Measurements from ENCODE around the gene EPS8L2.
"Not testable (repeated sequence)": the region's sequence is repeated elsewhere in the genome, so short reads cannot be mapped to it uniquely, and the experiment has no call there.

The EPS8L2 gene

GRCh38 chr11:721247-721740 is 15.3 kb downstream of the EPS8L2 start:
- in situ Hi-C loops (cut with MboI; ENCODE audit: low pct_unique_long_range_greater_than_20kb, low sequenced_read_pairs): no loop called here
- DNase-seq: no peak

- in situ Hi-C loops (cut with MboI; ENCODE audit: low pct_unique_long_range_greater_than_20kb, low sequenced_read_pairs): no loop called here
- peak; percentile 66 for DNase-seq
Observed at GRCh38 chr11:721741-722345, 15.8 kb downstream of the EPS8L2 start.

- no peak for DNase-seq
- in situ Hi-C loops (cut with MboI; ENCODE audit: low pct_unique_long_range_greater_than_20kb, low sequenced_read_pairs): no loop called here
Observed at GRCh38 chr11:722346-722811, 16.3 kb downstream of the EPS8L2 start.

GRCh38 chr11:723120-723883 is 17.3 kb downstream of the EPS8L2 start:
- in situ Hi-C loops (cut with MboI; ENCODE audit: low pct_unique_long_range_greater_than_20kb, low sequenced_read_pairs): no loop called here
- peak; percentile 30 for DNase-seq

GRCh38 chr11:724049-724777 is 18.2 kb downstream of the EPS8L2 start:
- in situ Hi-C loops (cut with MboI; ENCODE audit: low pct_unique_long_range_greater_than_20kb, low sequenced_read_pairs): no loop called here
- no peak for DNase-seq

GRCh38 chr11:724778-725386 is 18.9 kb downstream of the EPS8L2 start:
- in situ Hi-C loops (cut with MboI; ENCODE audit: low pct_unique_long_range_greater_than_20kb, low sequenced_read_pairs): no loop called here
- DNase-seq: no peak

GRCh38 chr11:725624-726202 is 19.7 kb downstream of the EPS8L2 start:
- DNase-seq: no peak
- in situ Hi-C loops (cut with MboI; ENCODE audit: low pct_unique_long_range_greater_than_20kb, low sequenced_read_pairs): no loop called here

- DNase-seq: peak; percentile 26
- in situ Hi-C loops (cut with MboI; ENCODE audit: low pct_unique_long_range_greater_than_20kb, low sequenced_read_pairs): no loop called here
Observed at GRCh38 chr11:726278-727220, 20.5 kb downstream of the EPS8L2 start.

GRCh38 chr11:727281-727701 is 21.3 kb downstream of the EPS8L2 start:
- DNase-seq: no peak
- in situ Hi-C loops (cut with MboI; ENCODE audit: low pct_unique_long_range_greater_than_20kb, low sequenced_read_pairs): no loop called here

- in situ Hi-C loops (cut with MboI; ENCODE audit: low pct_unique_long_range_greater_than_20kb, low sequenced_read_pairs): no loop called here
- DNase-seq: peak; percentile 80
Observed at GRCh38 chr11:727859-728748, 22.1 kb downstream of the EPS8L2 start.

- no peak for DNase-seq
- in situ Hi-C loops (cut with MboI; ENCODE audit: low pct_unique_long_range_greater_than_20kb, low sequenced_read_pairs): no loop called here
Observed at GRCh38 chr11:728901-729491, 23.0 kb downstream of the EPS8L2 start.

- no peak for DNase-seq
- in situ Hi-C loops (cut with MboI; ENCODE audit: low pct_unique_long_range_greater_than_20kb, low sequenced_read_pairs): no loop called here
Observed at GRCh38 chr11:729492-730074, 23.6 kb downstream of the EPS8L2 start.

GRCh38 chr11:733072-733471 is 27.0 kb downstream of the EPS8L2 start:
- in situ Hi-C loops (cut with MboI; ENCODE audit: low pct_unique_long_range_greater_than_20kb, low sequenced_read_pairs): no loop called here
- no peak for DNase-seq

- DNase-seq; in situ Hi-C loops (cut with MboI; ENCODE audit: low pct_unique_long_range_greater_than_20kb, low sequenced_read_pairs): not testable (repeated sequence)
Observed at GRCh38 chr11:734541-734940, 28.5 kb downstream of the EPS8L2 start.

- in situ Hi-C loops (cut with MboI; ENCODE audit: low pct_unique_long_range_greater_than_20kb, low sequenced_read_pairs): no loop called here
Observed at GRCh38 chr11:737366-737765, 31.3 kb downstream of the EPS8L2 start.

GRCh38 chr11:737899-738298 is 31.9 kb downstream of the EPS8L2 start:
- in situ Hi-C loops (cut with MboI; ENCODE audit: low pct_unique_long_range_greater_than_20kb, low sequenced_read_pairs); DNase-seq: not testable (repeated sequence)

More at GRCh38 chr11:737366-737765, 31.3 kb downstream of the EPS8L2 start:
- peak; percentile 34 for DNase-seq
